Activated CD8-positive, alpha-beta memory T cell treated with anti-CD3 and anti-CD28 coated beads, Interleukin-2, amount 50 U/mL, for 48 hours (primary cell): ENCODE results near the gene SLC22A23.

Experiments used
- DNase-seq: peaks from one replicate; pipeline ENCODE4 v3.0.0-alpha.2; 2020

SLC22A23 gene

GRCh38 chr6:3350252-3350796, 106.5 kb downstream of the SLC22A23 start:
- no peak for DNase-seq

GRCh38 chr6:3349388-3350251, 107.2 kb downstream of the SLC22A23 start:
- no peak for DNase-seq

GRCh38 chr6:3348821-3349220, 108.0 kb downstream of the SLC22A23 start:
- DNase-seq = no peak

- no peak for DNase-seq
These were observed 109.0 kb downstream of the SLC22A23 start for GRCh38 chr6:3347826-3348225.

- DNase-seq = no peak
These were observed 109.6 kb downstream of the SLC22A23 start for GRCh38 chr6:3347247-3347646.

GRCh38 chr6:3346476-3346875, 110.4 kb downstream of the SLC22A23 start:
- DNase-seq = no peak

GRCh38 chr6:3345836-3346235, 111.0 kb downstream of the SLC22A23 start:
- no peak for DNase-seq

GRCh38 chr6:3343089-3343883, 113.6 kb downstream of the SLC22A23 start:
- DNase-seq = no peak

GRCh38 chr6:3341467-3341866, 115.4 kb downstream of the SLC22A23 start:
- no peak for DNase-seq

GRCh38 chr6:3340894-3341293, 116.0 kb downstream of the SLC22A23 start:
- DNase-seq = no peak

GRCh38 chr6:3340358-3340802, 116.5 kb downstream of the SLC22A23 start:
- no peak for DNase-seq

- DNase-seq = no peak
These were observed 117.0 kb downstream of the SLC22A23 start for GRCh38 chr6:3339811-3340210.

- DNase-seq = no peak
These were observed 119.1 kb downstream of the SLC22A23 start for GRCh38 chr6:3337521-3338350.

GRCh38 chr6:3336859-3337515, 119.9 kb downstream of the SLC22A23 start:
- DNase-seq = no peak

GRCh38 chr6:3336066-3336786, 120.6 kb downstream of the SLC22A23 start:
- no peak for DNase-seq

- no peak for DNase-seq
These were observed 121.7 kb downstream of the SLC22A23 start for GRCh38 chr6:3335169-3335568.

- DNase-seq = no peak
These were observed 122.3 kb downstream of the SLC22A23 start for GRCh38 chr6:3334555-3334954.

- no peak for DNase-seq
These were observed 123.6 kb downstream of the SLC22A23 start for GRCh38 chr6:3333263-3333662.

GRCh38 chr6:3331971-3332370, 124.9 kb downstream of the SLC22A23 start:
- DNase-seq = no peak

- DNase-seq = no peak
These were observed 125.4 kb downstream of the SLC22A23 start for GRCh38 chr6:3331494-3331893.

- DNase-seq = no peak
These were observed 126.7 kb downstream of the SLC22A23 start for GRCh38 chr6:3330199-3330598.
